ENCODE measurements around the gene NCBP2.

NCBP2 gene

DNA sequence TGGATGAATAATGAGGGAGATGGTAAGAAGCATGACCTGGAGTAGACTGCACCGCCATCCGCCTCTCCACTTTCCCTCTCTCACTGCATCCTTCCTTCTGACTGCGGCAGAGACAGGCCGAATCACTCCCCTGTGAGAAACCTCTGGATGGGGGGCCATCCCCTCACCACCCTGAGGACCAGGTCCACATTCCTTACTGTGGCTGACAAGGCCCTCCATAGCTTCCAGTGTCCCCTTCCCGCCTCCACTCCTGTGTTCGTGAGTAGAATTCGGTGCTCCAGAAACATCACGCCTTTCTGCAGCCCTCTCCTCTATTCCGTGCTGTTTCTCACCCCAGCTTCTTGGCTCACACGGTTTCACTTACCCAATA lies 23.5 kb upstream of the NCBP2 start:
- Histone ChIP-seq H3K9me3 (ENCODE audit: low read length) (no peaks in the 10 kb centered on the region), H3K4me2 (ENCODE audit: low read length) (no peak overlapping the region), H3K9me2 (ENCODE audit: low read depth, low read length) (no peaks in the 10 kb centered on the region), H3K27ac (ENCODE audit: low read depth, low read length, poor library complexity, severe bottlenecking) (no peak overlapping the region), H3K9ac (ENCODE audit: low read length) (no peak overlapping the region), H3K27me3 (ENCODE audit: insufficient read depth, low read length) (peaks cover 8% of the 10 kb centered on the region; the same call in 1 of the 2 replicates), H3K79me2 (ENCODE audit: insufficient read depth, low read length) (no peaks in the 10 kb centered on the region), H3K4me3 (ENCODE audit: low read depth, low read length, poor library complexity, severe bottlenecking) (no peak overlapping the region), H3K4me1 (ENCODE audit: insufficient read depth, low read length, severe bottlenecking) (peaks cover 30% of the 10 kb centered on the region), H3F3A (ENCODE audit: insufficient read depth, low read length) (no peaks in the 10 kb centered on the region), H2AFZ (ENCODE audit: low read length) (no peak overlapping the region), H3K36me3 (ENCODE audit: insufficient read depth, low read length) (no peaks in the 10 kb centered on the region), H4K20me1 (ENCODE audit: insufficient read depth, low read length) (no peaks in the 10 kb centered on the region)
- no peak for TF ChIP-seq EZH2 (IDR thresholded peaks at IDR 0.05; ENCODE audit: borderline replicate concordance, low read length)
- TF ChIP-seq, protein P1, sequence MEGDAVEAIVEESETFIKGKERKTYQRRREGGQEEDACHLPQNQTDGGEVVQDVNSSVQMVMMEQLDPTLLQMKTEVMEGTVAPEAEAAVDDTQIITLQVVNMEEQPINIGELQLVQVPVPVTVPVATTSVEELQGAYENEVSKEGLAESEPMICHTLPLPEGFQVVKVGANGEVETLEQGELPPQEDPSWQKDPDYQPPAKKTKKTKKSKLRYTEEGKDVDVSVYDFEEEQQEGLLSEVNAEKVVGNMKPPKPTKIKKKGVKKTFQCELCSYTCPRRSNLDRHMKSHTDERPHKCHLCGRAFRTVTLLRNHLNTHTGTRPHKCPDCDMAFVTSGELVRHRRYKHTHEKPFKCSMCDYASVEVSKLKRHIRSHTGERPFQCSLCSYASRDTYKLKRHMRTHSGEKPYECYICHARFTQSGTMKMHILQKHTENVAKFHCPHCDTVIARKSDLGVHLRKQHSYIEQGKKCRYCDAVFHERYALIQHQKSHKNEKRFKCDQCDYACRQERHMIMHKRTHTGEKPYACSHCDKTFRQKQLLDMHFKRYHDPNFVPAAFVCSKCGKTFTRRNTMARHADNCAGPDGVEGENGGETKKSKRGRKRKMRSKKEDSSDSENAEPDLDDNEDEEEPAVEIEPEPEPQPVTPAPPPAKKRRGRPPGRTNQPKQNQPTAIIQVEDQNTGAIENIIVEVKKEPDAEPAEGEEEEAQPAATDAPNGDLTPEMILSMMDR (IDR thresholded peaks at IDR 0.05; ENCODE audit: low read length) = no peak

DNA sequence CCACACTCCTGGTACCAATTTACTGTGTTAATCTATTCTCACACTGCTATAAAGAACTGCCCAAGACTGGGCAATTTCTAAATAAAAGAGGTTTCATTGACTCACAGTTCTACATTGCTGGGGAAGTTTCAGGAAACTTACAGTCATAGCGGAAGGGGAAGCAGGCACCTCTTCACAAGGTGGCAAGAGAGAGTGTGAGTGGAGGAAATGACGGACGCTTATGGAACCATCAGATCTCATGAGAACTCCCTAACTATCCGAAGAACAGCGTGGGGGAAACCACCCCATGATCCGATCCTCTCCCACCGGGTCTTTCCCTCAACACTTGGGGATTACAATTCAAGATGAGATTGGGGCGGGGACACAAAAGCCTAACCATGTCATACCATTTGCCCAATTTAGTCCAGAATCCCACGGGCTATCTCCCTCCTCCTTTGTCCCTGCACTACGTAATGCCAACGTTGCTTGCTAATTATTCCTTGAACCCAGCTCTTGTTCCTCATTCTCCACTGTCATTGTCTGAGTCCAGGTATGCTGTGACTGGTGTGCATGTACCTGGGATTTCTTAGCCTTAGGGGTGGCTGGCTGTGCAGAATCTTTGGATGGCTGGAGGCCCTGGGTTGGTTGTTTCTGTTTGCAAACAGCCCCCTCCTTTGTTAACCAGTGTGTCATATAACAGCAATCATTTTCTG lies 22.9 kb upstream of the NCBP2 start:
- Histone ChIP-seq H3K9me2 (ENCODE audit: low read depth, low read length) (no peaks in the 10 kb centered on the region), H3K79me2 (ENCODE audit: insufficient read depth, low read length) (no peaks in the 10 kb centered on the region), H3F3A (ENCODE audit: insufficient read depth, low read length) (no peaks in the 10 kb centered on the region), H3K9me3 (ENCODE audit: low read length) (no peaks in the 10 kb centered on the region), H3K4me2 (ENCODE audit: low read length) (no peak overlapping the region), H3K36me3 (ENCODE audit: insufficient read depth, low read length) (no peaks in the 10 kb centered on the region), H4K20me1 (ENCODE audit: insufficient read depth, low read length) (no peaks in the 10 kb centered on the region), H3K4me1 (ENCODE audit: insufficient read depth, low read length, severe bottlenecking) (peaks cover 25% of the 10 kb centered on the region), H2AFZ (ENCODE audit: low read length) (no peak overlapping the region), H3K9ac (ENCODE audit: low read length) (no peak overlapping the region), H3K4me3 (ENCODE audit: low read depth, low read length, poor library complexity, severe bottlenecking) (no peak overlapping the region), H3K27me3 (ENCODE audit: insufficient read depth, low read length) (peaks cover 2% of the 10 kb centered on the region; the same call in 1 of the 2 replicates), H3K27ac (ENCODE audit: low read depth, low read length, poor library complexity, severe bottlenecking) (no peak overlapping the region)
- TF ChIP-seq, protein P1 (IDR thresholded peaks at IDR 0.05; ENCODE audit: low read length) = no peak
- TF ChIP-seq EZH2 (IDR thresholded peaks at IDR 0.05; ENCODE audit: borderline replicate concordance, low read length) = no peak

DNA sequence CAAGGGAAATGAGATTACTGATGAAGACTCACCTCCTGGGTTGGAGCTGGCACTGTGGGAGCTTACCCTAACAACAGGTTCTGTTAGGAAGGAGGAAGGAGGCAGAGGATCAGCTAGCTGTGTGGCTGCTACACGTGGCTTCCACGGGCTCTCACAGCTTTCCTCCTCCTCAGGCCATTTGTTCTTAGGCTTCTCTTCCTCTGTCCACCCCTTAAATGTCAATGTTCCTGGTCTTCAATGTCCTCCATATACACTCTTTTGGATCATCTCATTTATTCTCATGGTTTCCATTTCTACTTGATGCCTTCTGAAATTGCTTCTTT lies 21.3 kb upstream of the NCBP2 start:
- H3K4me2 ChIP-seq (ENCODE audit: low read length) = no peak overlapping the region
- no peak overlapping the region for H3K4me3 ChIP-seq (ENCODE audit: low read depth, low read length, poor library complexity, severe bottlenecking)
- no peaks in the 10 kb centered on the region for H3K9me2 ChIP-seq (ENCODE audit: low read depth, low read length)
- no peaks in the 10 kb centered on the region for H3F3A ChIP-seq (ENCODE audit: insufficient read depth, low read length)
- H3K27me3 ChIP-seq (ENCODE audit: insufficient read depth, low read length) = no peaks in the 10 kb centered on the region
- H3K9me3 ChIP-seq (ENCODE audit: low read length) = no peaks in the 10 kb centered on the region
- H3K79me2 ChIP-seq (ENCODE audit: insufficient read depth, low read length) = no peaks in the 10 kb centered on the region
- no peak overlapping the region for H3K9ac ChIP-seq (ENCODE audit: low read length)
- H2AFZ ChIP-seq (ENCODE audit: low read length) = no peak overlapping the region
- H4K20me1 ChIP-seq (ENCODE audit: insufficient read depth, low read length) = no peaks in the 10 kb centered on the region
- TF ChIP-seq EZH2 (IDR thresholded peaks at IDR 0.05; ENCODE audit: borderline replicate concordance, low read length) = no peak
- TF ChIP-seq, protein P1 (IDR thresholded peaks at IDR 0.05; ENCODE audit: low read length) = no peak
- H3K4me1 ChIP-seq (ENCODE audit: insufficient read depth, low read length, severe bottlenecking) = peaks cover 21% of the 10 kb centered on the region
- no peaks in the 10 kb centered on the region for H3K36me3 ChIP-seq (ENCODE audit: insufficient read depth, low read length)
- no peak overlapping the region for H3K27ac ChIP-seq (ENCODE audit: low read depth, low read length, poor library complexity, severe bottlenecking)

Data from OCI-LY1 (cell line).